A673 (cell line): Measurements from ENCODE around the gene MGAT5. TPM values are rescaled to one million over a fixed set of nuclear protein-coding genes. Genes with fewer than 3 reads are reported as not detected.

ENCODE experiments used
- BruUV-seq: library from RNA; stranded (reverse); fragments of 400-500 nt; replicated peaks from 2 replicates; lab custom pipeline; 2021; lab: Mats Ljungman, UMichigan
- CTCF ChIA-PET: fragments of 300-600 bp; sonication (Branson Sonifier 250); formaldehyde crosslinking; loops from one replicate; lab custom pipeline; 2022; ENCODE audit warnings: antibody characterized with exemption; lab: Charles Lee
- POLR2A ChIA-PET: fragments of 300-600 bp; sonication (Branson Sonifier 250); formaldehyde crosslinking; loops from one replicate; lab custom pipeline; 2022; ENCODE audit warnings: antibody characterized with exemption; ENCODE audit not compliant: low non-redundant PET; lab: Charles Lee
- DNase-seq: peaks from one replicate; pipeline ENCODE4 v3.0.0-alpha.2; 2015; ENCODE audit warnings: low spot score
- H3K27ac ChIP-seq: fragments of 200-600 bp; sonication (generic); 2 replicates; pipeline ENCODE4 v1.5.1; 2016; ENCODE audit warnings: mixed run types, low read depth, mild to moderate bottlenecking, mixed read lengths, antibody characterized with exemption, low read length; ENCODE audit not compliant: poor library complexity, severe bottlenecking
- H3K27me3 ChIP-seq: fragments of 200-600 bp; sonication (generic); replicated peaks from 2 replicates; pipeline ENCODE4 v1.6.1; 2017; ENCODE audit warnings: mixed run types, low read depth, mild to moderate bottlenecking, mixed read lengths, antibody characterized with exemption, low read length; ENCODE audit not compliant: insufficient read depth, poor library complexity
- H3K36me3 ChIP-seq: fragments of 200-600 bp; sonication (generic); 2 replicates; pipeline ENCODE4 v1.6.1; 2016; ENCODE audit warnings: mixed run types, mild to moderate bottlenecking, mixed read lengths, antibody characterized with exemption, low read length; ENCODE audit not compliant: insufficient read depth, poor library complexity, severe bottlenecking
- H3K4me1 ChIP-seq: fragments of 200-600 bp; sonication (generic); 2 replicates; pipeline ENCODE4 v1.6.1; 2017; ENCODE audit warnings: mixed run types, mild to moderate bottlenecking, mixed read lengths, antibody characterized with exemption, low read length; ENCODE audit not compliant: insufficient read depth, poor library complexity, severe bottlenecking
- H3K4me3 ChIP-seq: fragments of 200-600 bp; sonication (generic); 2 replicates; pipeline ENCODE4 v1.5.1; 2016; ENCODE audit warnings: low read depth, mixed run types, mild to moderate bottlenecking, mixed read lengths, low read length; ENCODE audit not compliant: poor library complexity, severe bottlenecking
- H3K9me3 ChIP-seq: fragments of 200-600 bp; sonication (generic); 2 replicates; pipeline ENCODE4 v1.6.1; 2016; ENCODE audit warnings: mixed run types, low read depth, mild to moderate bottlenecking, mixed read lengths, antibody characterized with exemption, low read length; ENCODE audit not compliant: poor library complexity, severe bottlenecking
- EZH2 ChIP-seq: fragments of 200-600 bp; sonication (generic); IDR thresholded peaks from 2 replicates; pipeline ENCODE4 v1.6.1; 2017; ENCODE audit warnings: borderline replicate concordance, low read depth, mild to moderate bottlenecking, mixed read lengths, antibody characterized with exemption, low read length; ENCODE audit not compliant: poor library complexity, severe bottlenecking
- intact Hi-C: fragments of 100-400 bp; cut with micrococcal nuclease; formaldehyde crosslinking; loops from one replicate; pipeline ENCODE4 v1.10.0; 2022; ENCODE audit not compliant: unreplicated experiment
- total RNA-seq: library from RNA; stranded (reverse); gene quantifications from 2 replicates; pipeline ENCODE4 v1.2.3, GENCODE V29; 2021
- TF ChIP-seq, protein P1 (sequence below): fragments of 300-800, 200-600 bp; sonication (generic); conservative IDR thresholded peaks from 2 replicates; pipeline ENCODE4 v1.5.1; 2017; ENCODE audit warnings: low read depth, mild to moderate bottlenecking, antibody characterized with exemption, low read length, moderate library complexity, mixed read lengths

MGAT5 gene
- total RNA-seq, 1 experiment from 2014 or later = 11.0 TPM

- TF ChIP-seq, protein P1, sequence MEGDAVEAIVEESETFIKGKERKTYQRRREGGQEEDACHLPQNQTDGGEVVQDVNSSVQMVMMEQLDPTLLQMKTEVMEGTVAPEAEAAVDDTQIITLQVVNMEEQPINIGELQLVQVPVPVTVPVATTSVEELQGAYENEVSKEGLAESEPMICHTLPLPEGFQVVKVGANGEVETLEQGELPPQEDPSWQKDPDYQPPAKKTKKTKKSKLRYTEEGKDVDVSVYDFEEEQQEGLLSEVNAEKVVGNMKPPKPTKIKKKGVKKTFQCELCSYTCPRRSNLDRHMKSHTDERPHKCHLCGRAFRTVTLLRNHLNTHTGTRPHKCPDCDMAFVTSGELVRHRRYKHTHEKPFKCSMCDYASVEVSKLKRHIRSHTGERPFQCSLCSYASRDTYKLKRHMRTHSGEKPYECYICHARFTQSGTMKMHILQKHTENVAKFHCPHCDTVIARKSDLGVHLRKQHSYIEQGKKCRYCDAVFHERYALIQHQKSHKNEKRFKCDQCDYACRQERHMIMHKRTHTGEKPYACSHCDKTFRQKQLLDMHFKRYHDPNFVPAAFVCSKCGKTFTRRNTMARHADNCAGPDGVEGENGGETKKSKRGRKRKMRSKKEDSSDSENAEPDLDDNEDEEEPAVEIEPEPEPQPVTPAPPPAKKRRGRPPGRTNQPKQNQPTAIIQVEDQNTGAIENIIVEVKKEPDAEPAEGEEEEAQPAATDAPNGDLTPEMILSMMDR = no peak
- no peak for TF ChIP-seq EZH2
- POLR2A ChIA-PET = no interaction called here
- no TSS peak for BruUV-seq
- Histone ChIP-seq H3K4me1 (no peaks in the 10 kb centered on the region), H3K36me3 (no peaks in the 10 kb centered on the region), H3K4me3 (no peak overlapping the region), H3K9me3 (no peaks in the 10 kb centered on the region), H3K27me3 (no peaks in the 10 kb centered on the region), H3K27ac (no peak overlapping the region)
- intact Hi-C loops = no loop called here
- CTCF ChIA-PET = no interaction called here
- no peak for DNase-seq
Measured at GRCh38 chr2:134324947-134325346, 71.1 kb downstream of the MGAT5 start.

DNA sequence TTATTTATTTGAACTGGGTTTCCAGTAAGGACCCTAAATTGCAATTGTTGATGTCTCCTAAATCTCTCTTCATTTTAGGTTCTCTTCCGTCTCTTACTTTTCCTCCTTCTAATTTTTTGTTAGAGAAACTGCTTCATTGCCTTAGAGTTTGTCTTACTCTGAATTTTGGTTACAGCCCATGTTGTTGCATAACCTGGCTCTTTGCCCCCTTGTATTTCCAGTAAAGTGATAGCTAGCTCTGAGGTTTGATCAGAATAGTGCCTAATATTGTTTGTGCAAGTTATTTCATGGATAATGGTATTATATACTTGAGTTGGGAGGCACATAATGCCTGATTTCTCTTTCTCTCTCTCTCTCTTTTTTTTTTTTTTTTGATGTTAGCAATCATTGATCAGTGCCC, 71.8 kb downstream of the MGAT5 start:
- Histone ChIP-seq H3K36me3 (no peaks in the 10 kb centered on the region), H3K4me1 (no peaks in the 10 kb centered on the region), H3K4me3 (no peak overlapping the region), H3K27me3 (no peaks in the 10 kb centered on the region), H3K27ac (no peak overlapping the region), H3K9me3 (no peaks in the 10 kb centered on the region)
- intact Hi-C loops = no loop called here
- no peak for DNase-seq
- POLR2A ChIA-PET = no interaction called here
- CTCF ChIA-PET = no interaction called here
- no TSS peak for BruUV-seq
- TF ChIP-seq, protein P1 = no peak
- no peak for TF ChIP-seq EZH2

DNA sequence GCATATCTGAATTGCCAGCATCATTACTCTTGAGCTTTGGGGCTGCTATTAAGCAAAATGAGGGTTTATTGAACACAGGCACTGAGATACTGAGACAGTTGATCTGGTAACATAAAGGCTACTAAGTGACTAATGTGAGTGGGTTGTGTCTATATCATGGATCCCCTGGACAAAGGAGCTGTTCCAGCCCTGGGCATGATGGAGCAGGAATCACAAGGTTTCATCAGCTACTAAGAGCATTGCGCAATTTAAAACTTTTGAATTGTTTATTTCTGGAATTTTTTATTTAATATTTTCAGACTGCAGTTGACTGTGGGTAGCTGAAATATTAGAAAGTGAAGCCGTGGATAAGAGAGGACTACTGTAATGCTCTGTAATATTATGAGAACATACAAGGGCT, 73.5 kb downstream of the MGAT5 start:
- no peak for TF ChIP-seq EZH2
- TF ChIP-seq, protein P1 = no peak

More for the DNA sequence above, 73.5 kb downstream of the MGAT5 start:
- ChIA-PET CTCF (no interaction called here), POLR2A (no interaction called here)
- H3K9me3 ChIP-seq = no peaks in the 10 kb centered on the region
- BruUV-seq = no TSS peak
- H3K36me3 ChIP-seq = no peaks in the 10 kb centered on the region
- H3K27ac ChIP-seq = no peak overlapping the region
- no peaks in the 10 kb centered on the region for H3K27me3 ChIP-seq
- H3K4me3 ChIP-seq = no peak overlapping the region
- DNase-seq = no peak
- intact Hi-C loops = no loop called here
- no peaks in the 10 kb centered on the region for H3K4me1 ChIP-seq
